HepG2 (cell line): Measurements from ENCODE around the gene SLC11A1. TPM values are rescaled to one million over a fixed set of nuclear protein-coding genes. Genes with fewer than 3 reads are reported as not detected.

Experiments
- CBX1 ChIP-seq: IDR thresholded peaks from one replicate; pipeline ENCODE4 v1.6.1; 2016; ENCODE audit warnings: antibody characterized with exemption, low read depth
- HES4 ChIP-seq: sonication (generic); formaldehyde crosslinking; IDR thresholded peaks from 2 replicates; pipeline ENCODE4 v1.9.0; 2021; ENCODE audit warnings: mild to moderate bottlenecking, missing genetic modification reagents, borderline replicate concordance
- HHEX ChIP-seq: IDR thresholded peaks from 2 replicates; pipeline ENCODE4 v1.6.1; 2016; ENCODE audit warnings: control low read depth
- JUN ChIP-seq: sonication (generic); formaldehyde crosslinking; IDR thresholded peaks from 2 replicates; pipeline ENCODE4 v1.4.0; 2020; ENCODE audit warnings: mild to moderate bottlenecking, missing genetic modification reagents
- KDM4B ChIP-seq: sonication (generic); formaldehyde crosslinking; IDR thresholded peaks from 2 replicates; pipeline ENCODE4 v1.4.0; 2020; ENCODE audit warnings: missing genetic modification reagents
- MATR3 ChIP-seq: sonication (generic); formaldehyde crosslinking; IDR thresholded peaks from 2 replicates; pipeline ENCODE4 v1.4.0; 2020; ENCODE audit warnings: missing genetic modification reagents
- MBD4 ChIP-seq: IDR thresholded peaks from 2 replicates; pipeline ENCODE4 v1.6.1; 2012; ENCODE audit warnings: low read length, inconsistent platforms, borderline replicate concordance
- MEIS1 ChIP-seq: sonication (generic); formaldehyde crosslinking; IDR thresholded peaks from 2 replicates; pipeline ENCODE4 v1.9.0; 2021; ENCODE audit warnings: mild to moderate bottlenecking, missing genetic modification reagents, moderate library complexity, borderline replicate concordance
- MIXL1 ChIP-seq: IDR thresholded peaks from 2 replicates; pipeline ENCODE4 v1.6.1; 2016
- NONO ChIP-seq, 2 experiments: fragments of 450-650 bp in 1 of 2; sonication (generic) in 1 of 2; formaldehyde crosslinking in 1 of 2; IDR thresholded peaks in 1 of 2; conservative IDR thresholded peaks in 1 of 2; 2 replicates each; pipeline versions ENCODE4 v1.6.1 to v1.8.0; 2017 to 2022; ENCODE audit warnings: mild to moderate bottlenecking in 1 of 2, missing genetic modification reagents in 1 of 2, moderate library complexity in 1 of 2
- NR2C2 ChIP-seq: sonication (generic); formaldehyde crosslinking; IDR thresholded peaks from 2 replicates; pipeline ENCODE4 v1.4.0; 2020; ENCODE audit warnings: missing genetic modification reagents, mild to moderate bottlenecking, moderate library complexity, borderline replicate concordance
- NR2F2 ChIP-seq: IDR thresholded peaks from 2 replicates; pipeline ENCODE4 v1.6.1; 2012; ENCODE audit warnings: low read depth, inconsistent platforms, borderline replicate concordance
- PAXIP1 ChIP-seq: sonication (generic); formaldehyde crosslinking; conservative IDR thresholded peaks from 2 replicates; pipeline ENCODE4 v1.4.0; 2020; ENCODE audit warnings: mild to moderate bottlenecking, missing genetic modification reagents, moderate library complexity
- POLR2AphosphoS2 ChIP-seq: IDR thresholded peaks from 2 replicates; pipeline ENCODE4 v1.6.1; 2011; ENCODE audit warnings: low read depth, low read length, improper control_type of control experiment
- SIN3B ChIP-seq: fragments of 150-350 bp; IDR thresholded peaks from 2 replicates; pipeline ENCODE4 v1.6.1; 2014; ENCODE audit warnings: low read length
- SKI ChIP-seq: fragments of 450-650 bp; IDR thresholded peaks from one replicate; pipeline ENCODE4 v1.6.1; 2018; ENCODE audit warnings: mild to moderate bottlenecking; ENCODE audit not compliant: partially characterized antibody
- SMARCE1 ChIP-seq: fragments of 450-650 bp; IDR thresholded peaks from 2 replicates; pipeline ENCODE4 v1.6.1; 2017; ENCODE audit warnings: borderline replicate concordance
- TCF12 ChIP-seq, 2 experiments: fragments of 450-650 bp in 1 of 2; sonication (generic) in 1 of 2; formaldehyde crosslinking in 1 of 2; IDR thresholded peaks; 2 replicates each; pipeline versions ENCODE4 v1.6.1 to v1.8.0; 2017 to 2022; ENCODE audit warnings: antibody characterized with exemption in 1 of 2, mild to moderate bottlenecking in 1 of 2, missing genetic modification reagents in 1 of 2, moderate library complexity in 1 of 2
- TFDP1 ChIP-seq: IDR thresholded peaks from 2 replicates; pipeline ENCODE4 v1.6.1; 2016; ENCODE audit warnings: missing compliant biosample characterization, missing genetic modification reagents, borderline replicate concordance
- THAP7 ChIP-seq: sonication (generic); formaldehyde crosslinking; IDR thresholded peaks from 2 replicates; pipeline ENCODE4 v1.8.1; 2023; ENCODE audit warnings: mild to moderate bottlenecking, missing genetic modification reagents
- ZNF333 ChIP-seq: sonication (generic); formaldehyde crosslinking; IDR thresholded peaks from 2 replicates; pipeline ENCODE4 v1.4.0; 2020; ENCODE audit warnings: mild to moderate bottlenecking, missing genetic modification reagents, borderline replicate concordance
- ZNF563 ChIP-seq: sonication (generic); formaldehyde crosslinking; IDR thresholded peaks from 2 replicates; pipeline ENCODE4 v1.8.0; 2022; ENCODE audit warnings: mild to moderate bottlenecking, moderate library complexity, missing genetic modification reagents
- ZNF564 ChIP-seq: sonication (generic); formaldehyde crosslinking; IDR thresholded peaks from 2 replicates; pipeline ENCODE4 v1.8.1; 2023; ENCODE audit warnings: mild to moderate bottlenecking, missing genetic modification reagents
- ZNF619 ChIP-seq: sonication (generic); formaldehyde crosslinking; IDR thresholded peaks from 2 replicates; pipeline ENCODE4 v1.4.0; 2020; ENCODE audit warnings: mild to moderate bottlenecking, missing genetic modification reagents
- ZNF784 ChIP-seq: sonication (generic); formaldehyde crosslinking; IDR thresholded peaks from 2 replicates; pipeline ENCODE4 v1.5.1; 2020; ENCODE audit warnings: missing genetic modification reagents, mild to moderate bottlenecking, borderline replicate concordance
- polyA plus RNA-seq, 8 experiments: library from polyadenylated mRNA; depleted of rRNA in 3 of 8; stranded (reverse) in 7 of 8; unstranded in 1 of 8; fragments of >200 nt; fragmentation: Illumina TruSeq in 4 of 8; extraction: Trizol in 4 of 8; gene quantifications; 2 replicates each; pipeline versions ENCODE4 v1.2.1 to v1.2.3, GENCODE V29; 2011 to 2016; ENCODE audit warnings: low read depth in 4 of 8, missing spikeins in 1 of 8, mixed read lengths in 1 of 8; ENCODE audit not compliant: insufficient read depth in 1 of 8
- total RNA-seq, 5 experiments: library from RNA; depleted of rRNA; stranded (reverse); fragments of >200 nt; fragmentation: Illumina TruSeq; extraction: Trizol; gene quantifications; 2 replicates each; pipeline ENCODE4 v1.2.3, GENCODE V29; 2016; ENCODE audit warnings: low read depth in 1 of 5

The SLC11A1 gene
- total and polyA plus RNA-seq, 2 of the 13 experiments (the other 11 are each of a cell fraction or from before 2014, with no cell fraction given) = 0.33 to 2.3 TPM

- peak; percentile 61; the same call in 1 of the 2 replicates for TF ChIP-seq PAXIP1 (CRISPR knock-in tag)
- TF ChIP-seq TCF12 (IDR thresholded peaks at IDR 0.05) = no peak
- no peak; the same call in 1 of the 2 replicates for TF ChIP-seq TCF12 (CRISPR knock-in tag; IDR thresholded peaks at IDR 0.05)
- 0 out of 2 replicates have a peak, but pooled peaks have one; percentile 29 for TF ChIP-seq ZNF563 (CRISPR knock-in tag)
- TF ChIP-seq MEIS1 = peak; percentile 79; the same call in 1 of the 2 replicates
- TF ChIP-seq MATR3 (CRISPR knock-in tag) = no peak
- peak; percentile 51 for TF ChIP-seq MIXL1
- TF ChIP-seq CBX1 = no peak
- TF ChIP-seq SKI = no peak
- TF ChIP-seq KDM4B = no peak
- TF ChIP-seq TFDP1 (CRISPR knock-in tag) = 0 out of 2 replicates have a peak, but pooled peaks have one; percentile 17
- no peak for TF ChIP-seq ZNF333 (CRISPR knock-in tag)
- peak; percentile 25; the same call in 1 of the 2 replicates for TF ChIP-seq JUN (CRISPR knock-in tag)
- no peak for TF ChIP-seq NR2F2
- peak; percentile 61; the same call in 1 of the 2 replicates for TF ChIP-seq NR2C2 (CRISPR knock-in tag)
- TF ChIP-seq ZNF619 (CRISPR knock-in tag) = no peak; the same call in none of the 2 replicates
- TF ChIP-seq MBD4 = no peak
- TF ChIP-seq THAP7 (CRISPR knock-in tag) = peak; percentile 64; the same call in 1 of the 2 replicates
- no peak for TF ChIP-seq NONO (IDR thresholded peaks at IDR 0.05)
- TF ChIP-seq NONO (CRISPR knock-in tag; conservative IDR thresholded peaks at IDR 0.05) = peak; percentile 54; the same call in 1 of the 2 replicates
- no peak for TF ChIP-seq SMARCE1
- 0 out of 2 replicates have a peak, but pooled peaks have one; percentile 12 for TF ChIP-seq ZNF784 (CRISPR knock-in tag)
- peak; percentile 68 for TF ChIP-seq ZNF564 (CRISPR knock-in tag)
- 0 out of 2 replicates have a peak, but pooled peaks have one; percentile 27 for TF ChIP-seq POLR2AphosphoS2
- TF ChIP-seq HHEX = no peak
- peak; percentile 71 for TF ChIP-seq HES4 (CRISPR knock-in tag)
- peak; percentile 4; the same call in 1 of the 2 replicates for TF ChIP-seq SIN3B
These were observed 23.7 kb downstream of the SLC11A1 start (continued) for GRCh38 chr2:218405746-218406208.
